Measurements from ENCODE around the gene RICTOR. TPM values are rescaled to one million over a fixed set of nuclear protein-coding genes. Genes with fewer than 3 reads are reported as not detected.

Gene RICTOR
- total RNA-seq, 1 donor from 2014 or later: 41.3 TPM

DNA sequence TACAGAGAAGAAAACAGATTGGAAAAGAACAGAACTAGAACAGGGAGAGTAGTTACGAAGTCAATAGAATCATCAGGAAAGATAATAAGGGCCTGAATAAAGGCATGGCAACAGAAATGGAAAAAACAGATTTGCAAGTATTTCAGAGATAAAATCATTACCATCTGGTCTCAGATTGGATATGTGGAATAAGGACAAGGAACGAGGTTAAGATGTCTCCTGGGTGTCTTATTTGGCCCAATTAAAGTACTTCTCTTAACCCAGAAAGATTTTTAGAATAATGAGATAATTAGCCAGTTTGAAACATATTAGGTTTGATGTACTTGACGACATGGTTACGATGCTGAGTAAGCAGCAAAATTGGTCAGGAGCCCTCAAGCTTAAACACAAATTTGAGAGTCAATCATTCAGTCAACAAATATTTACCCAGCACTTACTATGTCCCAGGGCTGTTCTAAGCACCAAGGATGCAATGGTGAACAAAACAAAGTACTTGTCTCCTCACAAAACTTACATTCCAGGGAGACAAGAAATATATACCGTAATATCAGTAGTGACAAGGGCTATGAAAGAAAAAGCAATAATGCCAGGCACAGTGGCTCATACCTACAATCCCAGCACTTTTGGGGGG lies 18.3 kb downstream of the RICTOR start:
- H4K20me1 ChIP-seq (ENCODE audit: low read depth): peaks cover 31% of the 10 kb centered on the region
- no peak for TF ChIP-seq EZH2 (IDR thresholded peaks at IDR 0.05)
- TF ChIP-seq, protein P1, sequence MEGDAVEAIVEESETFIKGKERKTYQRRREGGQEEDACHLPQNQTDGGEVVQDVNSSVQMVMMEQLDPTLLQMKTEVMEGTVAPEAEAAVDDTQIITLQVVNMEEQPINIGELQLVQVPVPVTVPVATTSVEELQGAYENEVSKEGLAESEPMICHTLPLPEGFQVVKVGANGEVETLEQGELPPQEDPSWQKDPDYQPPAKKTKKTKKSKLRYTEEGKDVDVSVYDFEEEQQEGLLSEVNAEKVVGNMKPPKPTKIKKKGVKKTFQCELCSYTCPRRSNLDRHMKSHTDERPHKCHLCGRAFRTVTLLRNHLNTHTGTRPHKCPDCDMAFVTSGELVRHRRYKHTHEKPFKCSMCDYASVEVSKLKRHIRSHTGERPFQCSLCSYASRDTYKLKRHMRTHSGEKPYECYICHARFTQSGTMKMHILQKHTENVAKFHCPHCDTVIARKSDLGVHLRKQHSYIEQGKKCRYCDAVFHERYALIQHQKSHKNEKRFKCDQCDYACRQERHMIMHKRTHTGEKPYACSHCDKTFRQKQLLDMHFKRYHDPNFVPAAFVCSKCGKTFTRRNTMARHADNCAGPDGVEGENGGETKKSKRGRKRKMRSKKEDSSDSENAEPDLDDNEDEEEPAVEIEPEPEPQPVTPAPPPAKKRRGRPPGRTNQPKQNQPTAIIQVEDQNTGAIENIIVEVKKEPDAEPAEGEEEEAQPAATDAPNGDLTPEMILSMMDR (IDR thresholded peaks at IDR 0.05): no peak
- no peak for TF ChIP-seq EZH2phosphoT487 (IDR thresholded peaks at IDR 0.05)
- H3K27me3 ChIP-seq: no peaks in the 10 kb centered on the region
- H3F3A ChIP-seq (ENCODE audit: low read depth): no peaks in the 10 kb centered on the region
- H3K4me2 ChIP-seq: no peak overlapping the region
- no peaks in the 10 kb centered on the region for H3K4me1 ChIP-seq
- Mint-ChIP-seq H3K36me3 (peaks cover 4% of the 10 kb centered on the region), H3K4me3 (no peak overlapping the region), H3K9me3 (no peaks in the 10 kb centered on the region), H3K4me1 (no peaks in the 10 kb centered on the region), H3K27ac (no peak overlapping the region), H3K27me3 (ENCODE audit: insufficient read depth, low read depth) (no peaks in the 10 kb centered on the region)
- H3K27ac ChIP-seq: no peak overlapping the region
- DNase-seq (ENCODE audit: low spot score): no peak
- peaks cover 75% of the 10 kb centered on the region for H3K79me2 ChIP-seq (ENCODE audit: low read depth)
- no peak overlapping the region for H2AFZ ChIP-seq (replicated peaks)
- H3K9ac ChIP-seq: no peak overlapping the region
- no peaks in the 10 kb centered on the region for H3K9me3 ChIP-seq (ENCODE audit: low read depth)
- H3K36me3 ChIP-seq: no peaks in the 10 kb centered on the region
- no peak overlapping the region for H3K4me3 ChIP-seq

DNA sequence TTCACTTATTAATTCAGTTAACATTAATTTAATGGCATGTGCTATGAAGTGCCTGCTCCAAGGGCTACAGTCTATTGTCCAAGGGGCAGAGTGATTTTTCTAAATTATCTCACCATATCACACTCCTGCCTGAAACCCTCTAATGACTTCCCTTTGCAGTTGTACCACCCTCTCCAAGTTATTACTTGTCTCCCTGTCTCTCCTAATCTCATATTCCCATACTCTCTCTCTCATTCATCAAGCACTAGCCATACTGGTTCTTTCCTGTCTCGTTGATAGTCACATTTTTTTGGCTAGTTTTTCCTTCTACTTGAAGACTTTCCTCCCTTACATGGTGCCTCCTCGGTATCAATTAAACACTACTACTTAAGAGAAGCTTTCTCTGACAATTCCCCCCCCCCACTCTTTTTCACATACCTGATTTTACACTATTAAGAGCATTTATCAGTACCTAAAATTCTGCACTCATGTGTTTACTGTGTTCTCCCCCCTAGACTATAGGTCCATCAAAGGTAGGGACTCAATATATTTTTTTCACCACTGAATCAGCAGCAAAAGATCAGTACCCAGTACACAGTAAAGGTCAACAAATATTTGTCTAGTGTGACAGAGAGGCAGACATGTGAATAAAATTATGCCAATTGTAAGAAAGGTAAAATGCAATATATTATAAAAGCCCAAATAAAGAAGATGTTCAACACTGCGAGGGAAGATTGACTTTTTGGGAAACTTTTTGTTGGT lies 19.0 kb downstream of the RICTOR start:
- TF ChIP-seq EZH2 (IDR thresholded peaks at IDR 0.05) (no peak), EZH2phosphoT487 (IDR thresholded peaks at IDR 0.05) (no peak)
- TF ChIP-seq, protein P1 (IDR thresholded peaks at IDR 0.05): no peak
- Histone ChIP-seq H3K36me3 (no peaks in the 10 kb centered on the region), H3K79me2 (ENCODE audit: low read depth) (peaks cover 74% of the 10 kb centered on the region), H3K9ac (no peak overlapping the region), H3K4me1 (no peaks in the 10 kb centered on the region), H3K4me2 (no peak overlapping the region), H3K4me3 (no peak overlapping the region), H3K27ac (no peak overlapping the region), H2AFZ (replicated peaks) (no peak overlapping the region), H3K9me3 (ENCODE audit: low read depth) (no peaks in the 10 kb centered on the region), H3F3A (ENCODE audit: low read depth) (no peaks in the 10 kb centered on the region), H3K27me3 (no peaks in the 10 kb centered on the region), H4K20me1 (ENCODE audit: low read depth) (peaks cover 28% of the 10 kb centered on the region)
- DNase-seq (ENCODE audit: low spot score): no peak
- no peak overlapping the region for H3K4me3 Mint-ChIP-seq
- peaks cover 4% of the 10 kb centered on the region for H3K36me3 Mint-ChIP-seq
- no peaks in the 10 kb centered on the region for H3K9me3 Mint-ChIP-seq
- no peaks in the 10 kb centered on the region for H3K27me3 Mint-ChIP-seq (ENCODE audit: insufficient read depth, low read depth)
- H3K4me1 Mint-ChIP-seq: no peaks in the 10 kb centered on the region
- no peak overlapping the region for H3K27ac Mint-ChIP-seq

DNA sequence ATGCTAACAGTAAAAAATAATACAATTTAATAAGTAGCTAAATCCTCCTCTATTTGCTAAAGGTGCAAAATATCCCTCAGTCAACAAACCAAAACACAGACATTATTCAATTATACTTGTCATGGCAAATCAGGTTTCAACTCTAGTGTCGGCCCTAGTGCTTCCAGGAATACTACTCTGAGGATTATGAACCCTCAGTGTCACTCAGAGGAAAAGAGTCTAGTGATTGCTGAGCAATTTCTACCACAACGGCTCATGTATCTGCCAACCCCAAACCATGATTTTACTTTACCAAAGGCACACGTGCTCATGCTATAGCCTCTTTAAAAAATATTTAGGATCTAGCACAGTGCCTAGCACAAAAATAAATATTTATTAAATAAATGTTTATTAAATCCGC lies 21.0 kb downstream of the RICTOR start:
- peaks cover 77% of the 10 kb centered on the region for H3K79me2 ChIP-seq (ENCODE audit: low read depth)

More for the DNA sequence above, 21.0 kb downstream of the RICTOR start:
- no peak for TF ChIP-seq EZH2phosphoT487 (IDR thresholded peaks at IDR 0.05)
- TF ChIP-seq, protein P1 (IDR thresholded peaks at IDR 0.05): no peak
- no peak for TF ChIP-seq EZH2 (IDR thresholded peaks at IDR 0.05)
- Mint-ChIP-seq H3K9me3 (no peaks in the 10 kb centered on the region), H3K27ac (no peak overlapping the region), H3K27me3 (ENCODE audit: insufficient read depth, low read depth) (no peaks in the 10 kb centered on the region), H3K4me3 (no peak overlapping the region), H3K36me3 (peaks cover 7% of the 10 kb centered on the region), H3K4me1 (no peaks in the 10 kb centered on the region)
- no peaks in the 10 kb centered on the region for H3K27me3 ChIP-seq
- H4K20me1 ChIP-seq (ENCODE audit: low read depth): peaks cover 20% of the 10 kb centered on the region
- H3K4me2 ChIP-seq: no peak overlapping the region
- DNase-seq (ENCODE audit: low spot score): no peak
- H3K4me1 ChIP-seq: no peaks in the 10 kb centered on the region
- H3K27ac ChIP-seq: no peak overlapping the region
- no peak overlapping the region for H2AFZ ChIP-seq (replicated peaks)
- H3F3A ChIP-seq (ENCODE audit: low read depth): no peaks in the 10 kb centered on the region
- H3K9me3 ChIP-seq (ENCODE audit: low read depth): no peaks in the 10 kb centered on the region
- no peak overlapping the region for H3K9ac ChIP-seq
- H3K36me3 ChIP-seq: no peaks in the 10 kb centered on the region
- H3K4me3 ChIP-seq: no peak overlapping the region

All from neural progenitor cell (in vitro differentiated cells).